ENCODE results near the gene IKBKG.
"Not testable (repeated sequence)": the region's sequence is repeated elsewhere in the genome, so short reads cannot be mapped to it uniquely, and the experiment has no call there.

IKBKG gene

GRCh38 chrX:154607976-154608375, 60.6 kb downstream of the IKBKG start:
- not testable (repeated sequence) for DNase-seq

- not testable (repeated sequence) for DNase-seq
Measured at GRCh38 chrX:154608823-154609222, 61.4 kb downstream of the IKBKG start.

GRCh38 chrX:154611146-154611545, 63.7 kb downstream of the IKBKG start:
- not testable (repeated sequence) for DNase-seq

GRCh38 chrX:154613586-154613985, 66.2 kb downstream of the IKBKG start:
- DNase-seq = not testable (repeated sequence)
